GM13977 (cell line): ENCODE data around the gene NPDC1.

Source experiments
- DNase-seq: peaks from one replicate; pipeline ENCODE4 v3.0.0; 2012; ENCODE audit warnings: low spot score
- in situ Hi-C: fragments of 300-500 bp; cut with MboI; formaldehyde crosslinking; loops from one replicate; pipeline ENCODE4 v1.12.0; 2022; ENCODE audit warnings: low sequenced_read_pairs, low pct_unique_long_range_greater_than_20kb, mixed read lengths, inconsistent platforms; ENCODE audit not compliant: unreplicated experiment
- TF ChIP-seq, protein P1 (sequence below): IDR thresholded peaks from 2 replicates; pipeline ENCODE4 v1.5.1; 2012; ENCODE audit warnings: mild to moderate bottlenecking, control low read depth; ENCODE audit not compliant: insufficient read depth; ENCODE audit errors: extremely low read depth, missing control alignments

The NPDC1 gene

DNA sequence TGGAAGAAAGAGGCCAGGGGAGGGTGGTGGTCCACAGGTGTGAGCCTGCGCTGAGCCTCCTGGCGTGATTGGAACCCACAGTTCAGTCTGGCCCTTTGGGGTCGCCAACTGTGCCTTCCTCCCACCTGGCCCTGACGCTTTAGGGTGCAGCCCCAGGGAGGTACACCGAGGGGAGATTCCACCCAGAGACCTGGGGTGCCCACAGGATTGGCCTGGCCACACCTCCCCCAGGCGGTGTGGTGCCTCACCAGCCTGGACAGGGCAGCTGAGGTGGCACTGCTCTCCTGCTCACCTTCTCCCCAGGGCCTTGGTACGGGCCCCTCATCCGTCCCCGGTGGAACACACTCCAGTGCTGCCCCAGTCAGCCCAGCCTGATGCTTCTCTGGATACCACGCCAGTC is 48.6 kb downstream of the NPDC1 start:
- in situ Hi-C loops = no loop called here
- TF ChIP-seq, protein P1, sequence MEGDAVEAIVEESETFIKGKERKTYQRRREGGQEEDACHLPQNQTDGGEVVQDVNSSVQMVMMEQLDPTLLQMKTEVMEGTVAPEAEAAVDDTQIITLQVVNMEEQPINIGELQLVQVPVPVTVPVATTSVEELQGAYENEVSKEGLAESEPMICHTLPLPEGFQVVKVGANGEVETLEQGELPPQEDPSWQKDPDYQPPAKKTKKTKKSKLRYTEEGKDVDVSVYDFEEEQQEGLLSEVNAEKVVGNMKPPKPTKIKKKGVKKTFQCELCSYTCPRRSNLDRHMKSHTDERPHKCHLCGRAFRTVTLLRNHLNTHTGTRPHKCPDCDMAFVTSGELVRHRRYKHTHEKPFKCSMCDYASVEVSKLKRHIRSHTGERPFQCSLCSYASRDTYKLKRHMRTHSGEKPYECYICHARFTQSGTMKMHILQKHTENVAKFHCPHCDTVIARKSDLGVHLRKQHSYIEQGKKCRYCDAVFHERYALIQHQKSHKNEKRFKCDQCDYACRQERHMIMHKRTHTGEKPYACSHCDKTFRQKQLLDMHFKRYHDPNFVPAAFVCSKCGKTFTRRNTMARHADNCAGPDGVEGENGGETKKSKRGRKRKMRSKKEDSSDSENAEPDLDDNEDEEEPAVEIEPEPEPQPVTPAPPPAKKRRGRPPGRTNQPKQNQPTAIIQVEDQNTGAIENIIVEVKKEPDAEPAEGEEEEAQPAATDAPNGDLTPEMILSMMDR = no peak
- DNase-seq = no peak

DNA sequence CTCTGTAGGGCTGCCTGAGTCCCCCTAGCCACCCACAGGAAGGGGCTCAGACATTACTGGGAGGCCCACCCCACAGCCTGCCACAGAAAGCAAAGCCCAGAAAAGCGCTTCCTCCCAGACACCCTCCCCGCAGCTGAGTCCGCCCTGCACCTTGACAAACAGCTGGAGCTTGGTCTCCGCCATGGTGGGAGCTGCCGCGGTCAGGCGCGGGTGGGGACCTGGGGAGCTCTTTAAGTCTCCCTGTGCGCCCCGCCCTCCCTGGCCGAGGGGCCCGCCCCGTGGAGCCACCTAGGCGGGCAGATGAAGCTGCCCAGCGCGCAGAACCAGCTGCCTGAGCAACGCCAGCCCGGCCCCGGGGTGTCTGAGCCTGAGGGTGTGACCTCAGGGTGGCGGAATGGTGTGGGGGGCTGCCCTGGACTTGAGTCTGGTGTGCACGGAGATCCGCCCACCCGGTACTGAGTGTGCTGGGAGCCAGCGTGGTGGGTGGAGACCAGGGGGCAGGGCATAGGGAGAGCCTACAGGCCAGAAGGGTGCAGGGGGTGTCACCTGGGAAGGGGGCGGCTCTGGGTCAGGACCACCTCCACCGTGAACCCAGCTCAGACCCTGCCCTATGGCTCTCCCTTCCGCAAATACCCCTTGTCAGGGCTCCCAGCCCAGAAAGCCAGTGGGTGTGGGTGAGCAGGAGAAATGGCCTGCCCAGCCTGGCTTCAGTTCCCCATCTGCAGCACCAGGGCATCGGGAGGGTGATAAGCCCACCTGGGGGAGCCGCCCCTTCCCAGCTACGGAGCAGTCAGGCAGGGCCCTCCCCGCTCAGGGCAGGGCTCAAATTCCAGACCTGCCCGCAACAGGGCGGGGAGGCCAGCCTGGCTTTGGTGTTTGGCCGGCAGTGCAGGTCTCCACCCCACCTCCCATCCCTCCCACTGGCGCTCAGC is 49.4 kb downstream of the NPDC1 start, which contains the start of gene CLIC3:
TSS of gene CLIC3 (minus strand) at position 208 of the 932 bp plus-strand sequence. CDS start at position 183, 25 bp downstream.
- no peak for DNase-seq
- TF ChIP-seq, protein P1 = no peak
- in situ Hi-C loops = no loop called here

DNA sequence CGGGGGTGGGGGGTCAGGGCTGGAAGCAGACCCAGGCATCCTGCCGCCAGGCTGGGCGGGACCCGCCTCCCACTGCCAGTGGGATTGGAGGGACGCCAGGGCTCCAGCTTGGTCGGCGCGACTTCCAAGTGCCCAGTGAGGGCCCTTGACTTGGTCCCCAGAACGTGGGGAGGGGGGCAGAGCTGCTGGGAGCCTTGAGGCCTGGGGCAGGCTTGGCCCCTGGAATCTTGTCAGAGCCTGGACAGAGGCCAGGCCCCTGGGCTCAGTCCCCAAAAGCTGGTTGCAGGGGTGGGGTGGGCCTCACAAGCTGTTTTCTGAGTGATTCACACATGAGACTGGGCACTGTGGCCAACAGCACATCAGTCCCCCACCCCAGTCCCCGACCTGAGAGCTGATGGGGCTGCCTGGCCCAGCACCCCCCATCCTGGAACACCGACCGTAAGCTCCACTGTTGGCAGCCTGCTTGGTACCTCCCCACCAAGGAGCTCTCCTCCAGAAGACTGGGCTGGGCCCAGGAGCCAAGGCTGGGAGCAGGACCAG is 50.1 kb downstream of the NPDC1 start:
- no peak for DNase-seq
- in situ Hi-C loops = no loop called here
- TF ChIP-seq, protein P1 = no peak

DNA sequence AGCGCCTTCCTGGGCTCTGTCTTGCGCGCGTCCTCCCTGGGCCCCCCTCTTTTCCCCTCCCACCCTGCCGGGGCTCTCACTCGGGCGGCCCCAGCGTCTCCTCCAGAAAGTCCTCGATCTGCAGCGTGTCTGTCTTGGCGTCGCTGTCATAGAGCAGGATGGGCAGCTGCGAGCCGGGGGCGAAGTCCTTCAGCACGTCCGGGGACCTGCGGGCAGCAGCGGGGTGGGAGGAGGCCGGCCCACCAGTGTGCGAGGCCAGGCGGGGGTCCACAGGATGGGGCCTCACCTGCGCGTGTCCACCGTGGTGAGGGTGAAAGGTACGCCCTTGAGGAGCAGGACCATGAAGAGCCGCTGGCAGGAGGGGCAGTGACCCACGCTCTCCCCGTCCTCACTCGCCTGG is 50.6 kb downstream of the NPDC1 start:
- TF ChIP-seq, protein P1 = no peak
- DNase-seq = no peak
- in situ Hi-C loops = no loop called here

DNA sequence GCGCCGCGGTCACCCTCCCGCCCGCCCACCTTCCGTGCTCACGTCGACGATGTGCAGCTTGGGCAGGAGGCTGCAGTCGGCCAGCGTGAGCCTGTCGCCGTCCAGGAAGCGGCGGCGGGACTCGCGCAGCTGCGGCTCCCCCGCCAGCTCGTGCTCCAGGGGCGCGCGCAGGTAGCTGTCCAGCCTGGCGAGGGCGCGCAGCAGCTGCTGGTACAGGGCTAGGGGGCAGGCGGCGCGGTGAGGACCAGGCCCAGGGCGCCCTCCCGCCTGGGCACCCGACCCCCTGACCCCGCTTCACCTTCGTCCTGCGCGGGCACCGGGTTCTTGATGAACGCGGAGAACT is 51.1 kb downstream of the NPDC1 start:
- no peak for DNase-seq
- in situ Hi-C loops = no loop called here
- TF ChIP-seq, protein P1 = no peak

DNA sequence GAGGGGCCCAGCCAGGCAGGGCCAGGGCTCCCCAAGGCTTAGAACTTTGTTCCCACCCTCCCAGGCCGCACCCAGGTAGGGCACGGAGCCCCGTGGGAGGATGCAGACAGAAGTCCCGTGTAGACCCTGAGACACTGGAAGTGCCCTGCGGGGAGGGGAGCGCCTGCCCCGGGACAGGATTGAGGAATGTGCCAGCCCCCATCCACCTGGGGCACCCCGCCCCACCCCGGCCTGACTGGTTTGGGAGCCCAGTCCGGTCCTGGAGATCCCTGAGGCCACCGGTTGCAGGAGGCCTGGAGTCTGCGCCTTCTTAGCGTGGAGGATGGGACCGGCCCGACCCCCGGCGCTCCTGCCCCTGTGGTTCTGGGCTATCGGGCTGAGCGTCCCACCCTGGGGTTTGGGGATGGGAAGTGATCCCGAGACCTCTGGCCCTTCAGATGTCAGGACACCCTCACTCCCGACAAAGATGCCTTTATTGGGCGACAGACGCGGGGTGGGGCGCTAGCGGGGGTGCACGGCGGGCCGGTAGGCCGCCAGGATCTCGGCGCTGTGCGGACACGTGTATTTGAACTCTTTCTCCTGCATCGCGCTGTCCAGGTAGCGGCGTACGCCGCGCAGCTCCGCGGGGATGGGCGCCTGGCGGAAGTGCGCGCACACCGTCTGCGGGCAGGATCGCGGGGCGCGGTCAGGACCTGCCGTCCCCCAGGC is 51.6 kb downstream of the NPDC1 start:
- in situ Hi-C loops = no loop called here
- no peak for DNase-seq
- TF ChIP-seq, protein P1 = no peak
